GM13976 (cell line): ENCODE data around the gene PIGA.

Source experiments
- DNase-seq: peaks from one replicate; pipeline ENCODE4 v3.0.0; 2012; ENCODE audit warnings: low spot score
- in situ Hi-C: fragments of 300-500 bp; cut with MboI; formaldehyde crosslinking; loops from one replicate; pipeline ENCODE4 v1.12.0; 2022; ENCODE audit warnings: low sequenced_read_pairs, mixed read lengths, inconsistent platforms; ENCODE audit not compliant: unreplicated experiment
- TF ChIP-seq, protein P1 (sequence below): IDR thresholded peaks from 2 replicates; pipeline ENCODE4 v1.5.1; 2012; ENCODE audit warnings: borderline replicate concordance, mild to moderate bottlenecking; ENCODE audit not compliant: insufficient read depth; ENCODE audit errors: extremely low read depth, missing control alignments, control extremely low read depth

Gene PIGA, protein sequence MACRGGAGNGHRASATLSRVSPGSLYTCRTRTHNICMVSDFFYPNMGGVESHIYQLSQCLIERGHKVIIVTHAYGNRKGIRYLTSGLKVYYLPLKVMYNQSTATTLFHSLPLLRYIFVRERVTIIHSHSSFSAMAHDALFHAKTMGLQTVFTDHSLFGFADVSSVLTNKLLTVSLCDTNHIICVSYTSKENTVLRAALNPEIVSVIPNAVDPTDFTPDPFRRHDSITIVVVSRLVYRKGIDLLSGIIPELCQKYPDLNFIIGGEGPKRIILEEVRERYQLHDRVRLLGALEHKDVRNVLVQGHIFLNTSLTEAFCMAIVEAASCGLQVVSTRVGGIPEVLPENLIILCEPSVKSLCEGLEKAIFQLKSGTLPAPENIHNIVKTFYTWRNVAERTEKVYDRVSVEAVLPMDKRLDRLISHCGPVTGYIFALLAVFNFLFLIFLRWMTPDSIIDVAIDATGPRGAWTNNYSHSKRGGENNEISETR

DNA sequence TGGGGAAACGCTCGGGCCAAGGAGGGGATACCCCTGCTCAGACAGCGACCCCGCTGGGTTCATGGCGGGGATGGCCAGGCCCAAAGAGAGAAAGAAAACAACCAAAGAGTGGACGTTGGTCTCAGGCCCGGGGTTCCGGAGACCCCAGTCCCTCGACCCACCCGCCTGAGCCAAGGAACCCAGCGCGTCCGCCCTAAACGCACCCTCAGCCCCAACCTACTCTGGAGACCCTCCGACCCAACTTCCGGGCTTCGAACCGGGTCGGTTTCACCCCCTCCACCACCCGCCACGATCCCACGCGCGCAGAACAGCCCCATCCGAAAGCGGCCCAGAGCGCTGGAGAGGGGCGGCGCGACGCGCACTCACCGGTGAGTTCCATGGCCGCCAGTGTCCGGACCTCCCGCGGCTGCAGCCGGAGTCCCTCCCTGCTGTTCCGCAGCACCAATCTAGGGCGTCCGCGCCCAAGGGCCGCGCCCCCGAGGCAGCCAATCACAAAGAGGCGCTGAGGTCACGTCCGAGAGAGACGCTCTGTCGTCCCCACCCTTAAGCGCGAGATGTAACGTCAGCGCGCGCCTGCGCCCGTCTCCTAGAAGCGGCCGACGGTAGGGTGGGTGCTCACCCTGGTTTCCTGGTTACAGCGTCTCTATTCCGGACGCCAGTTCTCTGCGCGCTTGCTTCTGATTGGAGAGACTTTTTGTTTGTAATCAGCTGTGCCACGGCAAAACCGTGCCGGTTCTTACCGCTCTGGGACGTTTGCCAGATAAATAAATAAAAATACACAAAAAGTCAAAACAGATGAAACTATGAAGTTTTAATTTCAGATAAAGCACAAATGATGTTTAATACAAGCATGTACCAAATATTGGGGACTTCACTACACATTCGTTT, at the start of gene PIGA:
Gene PIGA, minus strand, starts transcription at position 389 of the 888 bp plus-strand sequence. CDS start 3,593 bp downstream, outside the sequence.
- peak; percentile 91 for DNase-seq
- in situ Hi-C loops = no loop called here
- TF ChIP-seq, protein P1, sequence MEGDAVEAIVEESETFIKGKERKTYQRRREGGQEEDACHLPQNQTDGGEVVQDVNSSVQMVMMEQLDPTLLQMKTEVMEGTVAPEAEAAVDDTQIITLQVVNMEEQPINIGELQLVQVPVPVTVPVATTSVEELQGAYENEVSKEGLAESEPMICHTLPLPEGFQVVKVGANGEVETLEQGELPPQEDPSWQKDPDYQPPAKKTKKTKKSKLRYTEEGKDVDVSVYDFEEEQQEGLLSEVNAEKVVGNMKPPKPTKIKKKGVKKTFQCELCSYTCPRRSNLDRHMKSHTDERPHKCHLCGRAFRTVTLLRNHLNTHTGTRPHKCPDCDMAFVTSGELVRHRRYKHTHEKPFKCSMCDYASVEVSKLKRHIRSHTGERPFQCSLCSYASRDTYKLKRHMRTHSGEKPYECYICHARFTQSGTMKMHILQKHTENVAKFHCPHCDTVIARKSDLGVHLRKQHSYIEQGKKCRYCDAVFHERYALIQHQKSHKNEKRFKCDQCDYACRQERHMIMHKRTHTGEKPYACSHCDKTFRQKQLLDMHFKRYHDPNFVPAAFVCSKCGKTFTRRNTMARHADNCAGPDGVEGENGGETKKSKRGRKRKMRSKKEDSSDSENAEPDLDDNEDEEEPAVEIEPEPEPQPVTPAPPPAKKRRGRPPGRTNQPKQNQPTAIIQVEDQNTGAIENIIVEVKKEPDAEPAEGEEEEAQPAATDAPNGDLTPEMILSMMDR = no peak

DNA sequence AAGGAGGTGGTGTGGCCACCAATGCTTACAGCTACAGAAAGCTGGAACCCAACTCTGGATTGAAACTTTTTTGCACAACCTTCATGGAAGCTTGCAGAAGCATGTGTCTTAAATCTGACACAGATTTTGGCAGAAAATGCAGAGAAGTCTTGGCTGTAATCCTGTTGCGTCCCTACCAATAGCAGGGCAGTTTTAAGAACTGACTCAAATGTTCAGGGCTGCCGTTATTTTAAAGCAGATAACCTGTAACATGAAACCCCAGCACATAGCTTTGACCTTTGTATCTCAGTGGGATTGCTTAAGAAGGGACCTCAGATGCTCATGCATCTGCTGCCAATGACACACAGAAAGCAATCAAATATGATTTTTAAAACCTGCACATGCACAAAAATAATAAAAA, 49.0 kb upstream of the PIGA start, which contains the start of gene VEGFD:
Gene VEGFD, minus strand, starts transcription at position 110 of the 400 bp plus-strand sequence. CDS start 467 bp downstream, outside the sequence.
- TF ChIP-seq, protein P1 = no peak
- no peak for DNase-seq
- in situ Hi-C loops = no loop called here

DNA sequence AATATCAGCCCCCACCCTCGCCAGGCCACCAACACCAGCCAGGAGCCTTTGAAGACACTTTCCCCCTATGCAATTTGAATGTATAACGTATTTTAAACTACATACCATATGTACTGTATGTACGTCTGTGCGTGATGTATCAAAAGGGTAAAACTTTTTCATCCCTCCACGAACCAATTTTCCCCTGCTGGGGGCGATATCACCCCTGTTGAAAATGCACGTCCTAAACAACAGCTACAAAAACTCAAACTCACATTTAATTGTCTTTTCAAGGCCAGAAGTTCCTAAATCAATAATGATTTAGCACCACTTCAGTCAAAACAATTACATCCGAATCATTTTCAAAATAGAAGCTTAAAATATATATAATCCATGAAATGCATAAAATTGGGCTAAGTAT, 47.5 kb upstream of the PIGA start:
- in situ Hi-C loops = no loop called here
- TF ChIP-seq, protein P1 = no peak
- DNase-seq = no peak

DNA sequence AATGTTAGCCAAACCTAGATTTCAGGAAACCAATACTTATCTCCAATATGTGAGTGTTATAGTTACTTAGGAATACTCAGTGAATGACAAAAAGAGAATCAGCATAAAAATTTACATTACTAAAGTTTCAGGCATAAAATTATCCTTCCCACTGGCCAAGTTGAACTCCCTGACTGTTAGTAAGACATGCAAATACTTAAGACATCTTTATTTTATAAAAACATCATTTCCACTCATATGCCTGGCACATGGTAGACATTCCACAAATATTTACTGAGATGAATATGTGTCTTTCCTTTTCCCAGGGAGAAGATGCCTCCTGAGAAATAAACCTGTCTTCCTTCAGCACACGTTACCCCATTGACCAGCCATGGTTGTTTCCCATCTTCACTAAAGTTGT, 41.6 kb upstream of the PIGA start:
- no peak for DNase-seq
- in situ Hi-C loops = no loop called here
- TF ChIP-seq, protein P1 = no peak

DNA sequence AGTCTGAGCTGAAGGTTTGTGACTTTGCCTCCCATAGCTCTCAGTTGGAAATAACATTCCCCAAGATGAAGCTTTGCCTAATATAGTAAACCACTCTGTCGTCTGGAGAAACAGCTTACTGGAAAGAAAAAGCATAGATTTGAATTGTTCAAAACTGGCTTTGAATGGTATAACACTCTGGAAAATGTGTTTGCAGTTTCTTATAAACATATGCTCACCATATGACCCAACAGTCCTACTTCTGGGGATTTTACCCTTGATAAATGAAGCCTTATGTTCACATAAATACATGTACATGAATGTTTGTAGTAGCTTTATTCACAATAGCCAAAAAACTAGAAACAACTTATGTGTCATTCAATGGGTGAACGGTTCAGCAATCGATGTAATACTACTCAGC, 38.7 kb upstream of the PIGA start:
- in situ Hi-C loops = no loop called here
- no peak for DNase-seq
- TF ChIP-seq, protein P1 = no peak
